ENCODE results near the gene TNFAIP8L2.

GRCh38 chr1:151196292-151196800 lies 39.9 kb downstream of the TNFAIP8L2 start:
- TF ChIP-seq POLR2A (IDR thresholded peaks at IDR 0.05; ENCODE audit: low read length) = no peak
- TF ChIP-seq GATA1 (IDR thresholded peaks at IDR 0.05; ENCODE audit: low read depth, low read length) = no peak

Measured in erythroblast (primary cell).